Mammary epithelial cell (primary cell): ENCODE data around the gene BTN1A1.
"Not testable (repeated sequence)": the region's sequence is repeated elsewhere in the genome, so short reads cannot be mapped to it uniquely, and the experiment has no call there.

ENCODE experiments used
- CTCF ChIP-seq, 2 donors: IDR thresholded peaks in 1 of 2; conservative IDR thresholded peaks in 1 of 2; 2 replicates each; pipeline ENCODE4 v1.5.1; 2011 to 2012; ENCODE audit warnings: inconsistent platforms in 2 of 2, low read length in 2 of 2, mild to moderate bottlenecking in 2 of 2, control low read depth in 1 of 2, low read depth in 1 of 2; ENCODE audit not compliant: insufficient read depth in 1 of 2; ENCODE audit errors: extremely low read depth in 1 of 2
- EZH2 ChIP-seq: IDR thresholded peaks from 2 replicates; pipeline ENCODE4 v1.6.1; 2012; ENCODE audit warnings: low read length, inconsistent platforms, borderline replicate concordance

DNA sequence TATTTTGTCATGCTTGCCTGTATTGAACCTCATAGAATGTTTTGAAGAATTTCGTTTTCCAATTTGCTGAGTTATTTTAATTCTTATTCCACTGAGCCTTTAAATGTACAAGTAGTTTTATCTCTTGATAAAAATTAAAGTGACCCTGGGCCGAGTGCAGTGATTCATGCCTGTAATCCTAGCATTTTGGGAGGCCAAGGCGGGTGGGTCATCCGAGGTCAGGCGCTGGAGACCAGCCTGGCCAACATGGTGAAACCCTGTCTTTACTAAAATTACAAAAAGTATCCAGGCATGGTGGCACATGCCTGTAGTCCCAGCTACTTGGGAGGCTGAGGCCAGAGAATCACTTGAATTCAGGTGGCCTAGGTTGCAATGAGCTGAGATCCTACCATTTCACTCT is 38.8 kb upstream of the BTN1A1 start:
- TF ChIP-seq CTCF (conservative IDR thresholded peaks at IDR 0.05 in 1 of 2, IDR thresholded peaks at IDR 0.05 in 1 of 2; ENCODE audit: extremely low read depth in 1 of 2, insufficient read depth in 1 of 2, low read depth in 1 of 2, low read length in 2 of 2); EZH2: not testable (repeated sequence)
